Adrenal gland (tissue), 12 donors: ENCODE data around the gene CLASP1. TPM values are rescaled to one million over a fixed set of nuclear protein-coding genes. Genes with fewer than 3 reads are reported as not detected.

Source experiments
- DNase-seq, 7 donors: peaks; one replicate each; pipeline ENCODE4 v3.0.0-alpha.2; 2019 to 2020
- H3K27ac ChIP-seq, 5 donors: fragments of 200-600 bp; sonication (generic) in 4 of 5; 1 replicate in 3 of 5; 2 replicates in 2 of 5; pipeline versions ENCODE4 v1.5.1 to v1.8.0; 2016 to 2020; ENCODE audit warnings: mild to moderate bottlenecking in 1 of 5
- H3K27me3 ChIP-seq: fragments of 200-600 bp; 2 replicates; pipeline ENCODE4 v1.8.0; 2021
- H3K36me3 ChIP-seq, 2 donors: fragments of 200-600 bp; replicated peaks in 1 of 2; 1 replicate in 1 of 2; 2 replicates in 1 of 2; pipeline versions ENCODE4 v1.5.1 to v1.8.0; 2018 to 2022
- H3K4me1 ChIP-seq, 2 donors: fragments of 200-600 bp; replicated peaks in 1 of 2; 1 replicate in 1 of 2; 2 replicates in 1 of 2; pipeline versions ENCODE4 v1.5.1 to v1.8.0; 2018 to 2021
- H3K4me3 ChIP-seq, 4 donors: fragments of 200-600 bp; sonication (generic) in 3 of 4; one replicate each; pipeline ENCODE4 v1.5.1; 2016 to 2018
- H3K9me3 ChIP-seq, 3 donors: fragments of 200-600 bp; sonication (generic) in 1 of 3; replicated peaks in 1 of 3; 1 replicate in 2 of 3; 2 replicates in 1 of 3; pipeline versions ENCODE4 v1.5.1 to v1.8.0; 2016 to 2021
- CTCF ChIP-seq, 6 experiments: fragments of 450-650 bp in 4 of 6; fragments of 200-600 bp in 2 of 6; sonication (generic) in 1 of 6; IDR thresholded peaks; 1 replicate in 5 of 6; 2 replicates in 1 of 6; pipeline versions ENCODE4 v1.5.1 to v1.8.0; 2016 to 2021; ENCODE audit warnings: antibody characterized with exemption in 6 of 6, mild to moderate bottlenecking in 2 of 6, moderate library complexity in 1 of 6
- POLR2A ChIP-seq, 2 donors: fragments of 450-650 bp; IDR thresholded peaks; one replicate each; pipeline ENCODE4 v1.6.1; 2017; ENCODE audit warnings: antibody characterized with exemption in 2 of 2, mild to moderate bottlenecking in 2 of 2, moderate library complexity in 1 of 2
- WGBS, 4 donors: extraction: QIAGEN DNeasy Blood & Tissue Kit in 2 of 4; methylation state at CpG; one replicate each; pipeline versions ENCODE4 v1.1.5 to v1.1.7; 2013 to 2017; 5-methylcytosine and 5-hydroxymethylcytosine counted together
- intact Hi-C, 2 donors: fragments of 100-400 bp; cut with DNase I; formaldehyde crosslinking; loops; one replicate each; pipeline versions ENCODE4 v1.14.1 to v1.15.0; 2022 to 2023
- polyA plus RNA-seq, 3 donors: library from polyadenylated mRNA; stranded (reverse); fragments of 200-250 nt in 2 of 3; fragments of 350-450 nt in 1 of 3; fragmentation: Illumina TruSeq in 1 of 3; extraction: RNeasy Lipid Tissue Mini Kit (QIAGEN cat#74804) in 1 of 3; gene quantifications; one replicate each; pipeline ENCODE4 v1.2.3, GENCODE V29; 2013 to 2014
- total RNA-seq, 9 donors: library from RNA; depleted of rRNA in 4 of 9; stranded (reverse); fragments of >200 nt in 4 of 9; fragments of 120-200 nt in 1 of 9; fragmentation: NEBNext Ultra II Directional in 1 of 9; extraction: Animal tissue kit (Norgen Biotek cat#: 25700) in 1 of 9; gene quantifications; one replicate each; pipeline versions ENCODE4 v1.1.0 to v1.2.4, GENCODE V29; 2013 to 2023
- donor health status: healthy with polysubstance abuse.
- donor health status: Bipolar disorder and iron deficiency.
- donor health status: DM: yes; HTN: yes; CAD: no.
- donor health status: DM: no; HTN: no; CAD: no.
- donor health status: DM: no; HTN: no; CAD: no.
- donor health status: DM: yes; HTN: yes; CAD: no.

Gene CLASP1
- total and polyA plus RNA-seq, 12 donors = 14.9 to 66.1 (median 53.4) TPM

GRCh38 chr2:121473512-121473911, 175.8 kb downstream of the CLASP1 start:
- TF ChIP-seq CTCF (IDR thresholded peaks at IDR 0.05) (no peak), POLR2A (IDR thresholded peaks at IDR 0.05) (no peak)
- Histone ChIP-seq H3K4me3 (no peak overlapping the region), H3K36me3 (peaks cover 0 to 17% of the 10 kb centered on the region in 2 donors), H3K27me3 (no peaks in the 10 kb centered on the region), H3K9me3 (no peaks in the 10 kb centered on the region), H3K4me1 (peaks cover 0 to 32% of the 10 kb centered on the region in 2 donors), H3K27ac (no peak overlapping the region)
- DNase-seq = no peak
- intact Hi-C loops = no loop called here
- WGBS, 4 donors = 82 to 89% (median 85%) methylated on average over 2 of the region's 2 CpGs

GRCh38 chr2:121472470-121472993, 176.7 kb downstream of the CLASP1 start:
- Histone ChIP-seq H3K36me3 (peaks cover 0 to 24% of the 10 kb centered on the region in 2 donors), H3K27ac (peak overlapping the region in 2 of 5 donors; percentile 3 to 31), H3K4me3 (no peak overlapping the region), H3K9me3 (no peaks in the 10 kb centered on the region), H3K4me1 (peaks cover 0 to 32% of the 10 kb centered on the region in 2 donors), H3K27me3 (no peaks in the 10 kb centered on the region)
- intact Hi-C loops = no loop called here
- TF ChIP-seq POLR2A (IDR thresholded peaks at IDR 0.05) = no peak
- TF ChIP-seq CTCF (IDR thresholded peaks at IDR 0.05) = no peak
- WGBS, 4 donors = 67 to 89% (median 85%) methylated on average over 2 of the region's 2 CpGs
- no peak for DNase-seq

GRCh38 chr2:121471532-121472469, 177.5 kb downstream of the CLASP1 start:
- Histone ChIP-seq H3K4me3 (no peak overlapping the region), H3K27me3 (no peaks in the 10 kb centered on the region), H3K36me3 (peaks cover 0 to 31% of the 10 kb centered on the region in 2 donors), H3K9me3 (no peaks in the 10 kb centered on the region), H3K27ac (peak overlapping the region in 1 of 5 donors; percentile 31), H3K4me1 (peaks cover 0 to 25% of the 10 kb centered on the region in 2 donors)
- DNase-seq = no peak
- no peak for TF ChIP-seq CTCF (IDR thresholded peaks at IDR 0.05)
- TF ChIP-seq POLR2A (IDR thresholded peaks at IDR 0.05) = no peak
- intact Hi-C loops = no loop called here
- 53 to 60% (median 58%) methylated on average over 8 of the region's 8 CpGs for WGBS, 4 donors

GRCh38 chr2:121470917-121471316, 178.3 kb downstream of the CLASP1 start:
- peaks cover 0 to 35% of the 10 kb centered on the region in 2 donors for H3K36me3 ChIP-seq
- peaks cover 0 to 16% of the 10 kb centered on the region in 2 donors for H3K4me1 ChIP-seq
- no peak overlapping the region for H3K4me3 ChIP-seq
- no peaks in the 10 kb centered on the region for H3K27me3 ChIP-seq
- WGBS, 4 donors = 86 to 96% (median 90%) methylated on average over 4 of the region's 4 CpGs
- intact Hi-C loops = no loop called here
- H3K9me3 ChIP-seq = no peaks in the 10 kb centered on the region
- DNase-seq = no peak
- H3K27ac ChIP-seq = no peak overlapping the region
- TF ChIP-seq CTCF (IDR thresholded peaks at IDR 0.05) (no peak), POLR2A (IDR thresholded peaks at IDR 0.05) (no peak)
